Lower leg skin (tissue), 3 donors: ENCODE results near the gene PSMB9.

Experiments
- CTCF ChIP-seq, 3 donors: fragments of 450-650 bp; IDR thresholded peaks; one replicate each; pipeline ENCODE4 v1.5.1; 2016; ENCODE audit warnings: antibody characterized with exemption in 3 of 3, mild to moderate bottlenecking in 3 of 3, moderate library complexity in 2 of 3
- POLR2A ChIP-seq, 2 donors: fragments of 450-650 bp; IDR thresholded peaks; one replicate each; pipeline ENCODE4 v1.6.1; 2016 to 2017; ENCODE audit warnings: antibody characterized with exemption in 2 of 2, mild to moderate bottlenecking in 1 of 2, moderate library complexity in 1 of 2

GRCh38 chr6:32906539-32906938 is 52.5 kb downstream of the PSMB9 start:
- TF ChIP-seq POLR2A (IDR thresholded peaks at IDR 0.05) (no peak), CTCF (IDR thresholded peaks at IDR 0.05) (no peak)
